ENCODE results near the gene ZNF695.

GRCh38 chr1:246971969-246972368 lies 35.9 kb downstream of the ZNF695 start:
- TF ChIP-seq, protein P1, sequence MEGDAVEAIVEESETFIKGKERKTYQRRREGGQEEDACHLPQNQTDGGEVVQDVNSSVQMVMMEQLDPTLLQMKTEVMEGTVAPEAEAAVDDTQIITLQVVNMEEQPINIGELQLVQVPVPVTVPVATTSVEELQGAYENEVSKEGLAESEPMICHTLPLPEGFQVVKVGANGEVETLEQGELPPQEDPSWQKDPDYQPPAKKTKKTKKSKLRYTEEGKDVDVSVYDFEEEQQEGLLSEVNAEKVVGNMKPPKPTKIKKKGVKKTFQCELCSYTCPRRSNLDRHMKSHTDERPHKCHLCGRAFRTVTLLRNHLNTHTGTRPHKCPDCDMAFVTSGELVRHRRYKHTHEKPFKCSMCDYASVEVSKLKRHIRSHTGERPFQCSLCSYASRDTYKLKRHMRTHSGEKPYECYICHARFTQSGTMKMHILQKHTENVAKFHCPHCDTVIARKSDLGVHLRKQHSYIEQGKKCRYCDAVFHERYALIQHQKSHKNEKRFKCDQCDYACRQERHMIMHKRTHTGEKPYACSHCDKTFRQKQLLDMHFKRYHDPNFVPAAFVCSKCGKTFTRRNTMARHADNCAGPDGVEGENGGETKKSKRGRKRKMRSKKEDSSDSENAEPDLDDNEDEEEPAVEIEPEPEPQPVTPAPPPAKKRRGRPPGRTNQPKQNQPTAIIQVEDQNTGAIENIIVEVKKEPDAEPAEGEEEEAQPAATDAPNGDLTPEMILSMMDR (IDR thresholded peaks at IDR 0.05; ENCODE audit: insufficient read depth, low read depth, low read length): no peak
- TF ChIP-seq EZH2 (IDR thresholded peaks at IDR 0.05; ENCODE audit: insufficient read depth, low read length): no peak

Measured in astrocyte (in vitro differentiated cells and primary cell).